Gastroesophageal sphincter (tissue), 4 donors: ENCODE measurements around the gene GPC3. TPM values are rescaled to one million over a fixed set of nuclear protein-coding genes. Genes with fewer than 3 reads are reported as not detected.

Source experiments
- ATAC-seq: fragments of 150-250 bp; one replicate; pipeline ENCODE4 v1.9.1; 2016; ENCODE audit warnings: mild to moderate bottlenecking, moderate library complexity
- H3K27ac ChIP-seq, 4 donors: fragments of 200-600 bp; sonication (generic) in 3 of 4; 1 replicate in 3 of 4; 2 replicates in 1 of 4; pipeline ENCODE4 v1.5.1; 2016 to 2019
- H3K27me3 ChIP-seq: fragments of 200-600 bp; sonication (generic); one replicate; pipeline ENCODE4 v1.5.1; 2019
- H3K36me3 ChIP-seq, 2 donors: fragments of 200-600 bp; sonication (generic); one replicate each; pipeline ENCODE4 v1.5.1; 2019; ENCODE audit warnings: control low read depth in 1 of 2
- H3K4me1 ChIP-seq, 3 donors: fragments of 200-600 bp; sonication (generic); 1 replicate in 2 of 3; 2 replicates in 1 of 3; pipeline ENCODE4 v1.5.1; 2016 to 2019; ENCODE audit warnings: control low read depth in 2 of 3
- H3K4me3 ChIP-seq, 2 donors: fragments of 200-600 bp; sonication (generic); one replicate each; pipeline ENCODE4 v1.5.1; 2019; ENCODE audit warnings: mild to moderate bottlenecking in 1 of 2, moderate library complexity in 1 of 2
- H3K9me3 ChIP-seq, 3 donors: fragments of 200-600 bp; sonication (generic); one replicate each; pipeline ENCODE4 v1.5.1; 2017 to 2019; ENCODE audit warnings: control low read depth in 2 of 3
- CTCF ChIP-seq, 4 experiments: fragments of 200-600 bp in 2 of 4; fragments of 450-650 bp in 2 of 4; sonication (generic) in 1 of 4; IDR thresholded peaks; one replicate each; pipeline ENCODE4 v1.5.1; 2017 to 2019; ENCODE audit warnings: antibody characterized with exemption in 4 of 4, mild to moderate bottlenecking in 2 of 4, moderate library complexity in 2 of 4
- EP300 ChIP-seq: sonication (generic); formaldehyde crosslinking; IDR thresholded peaks from one replicate; pipeline ENCODE4 v1.6.1; 2017; ENCODE audit warnings: antibody characterized with exemption, mild to moderate bottlenecking
- POLR2A ChIP-seq, 2 donors: fragments of 450-650 bp; IDR thresholded peaks; one replicate each; pipeline ENCODE4 v1.6.1; 2017; ENCODE audit warnings: antibody characterized with exemption in 2 of 2, mild to moderate bottlenecking in 2 of 2, moderate library complexity in 1 of 2
- POLR2AphosphoS5 ChIP-seq: sonication (generic); formaldehyde crosslinking; IDR thresholded peaks from one replicate; pipeline ENCODE4 v1.6.1; 2017; ENCODE audit warnings: antibody characterized with exemption
- WGBS, 2 donors: methylation state at CpG; one replicate each; pipeline ENCODE4 v1.1.5; 2018; ENCODE audit warnings: low coverage in 1 of 2; 5-methylcytosine and 5-hydroxymethylcytosine counted together
- total RNA-seq, 4 donors: library from RNA; depleted of rRNA; stranded (reverse); fragments of >200 nt; gene quantifications; one replicate each; pipeline ENCODE4 v1.1.0, GENCODE V29; 2016

The GPC3 gene
- total RNA-seq, 4 donors from 2014 or later, result 5.8 to 19.7 (median 14.9) TPM

- Histone ChIP-seq H3K4me1 (no peaks in the 10 kb centered on the region), H3K4me3 (no peak overlapping the region), H3K9me3 (no peaks in the 10 kb centered on the region), H3K27ac (no peak overlapping the region), H3K27me3 (no peaks in the 10 kb centered on the region), H3K36me3 (no peaks in the 10 kb centered on the region)
- ATAC-seq, result no peak
- no peak for TF ChIP-seq EP300
- WGBS, 2 donors, result no CpG with 5 or more reads among the region's 2 CpGs
Observed at GRCh38 chrX:133922390-133922771, 63.0 kb downstream of the GPC3 start.

- H3K9me3 ChIP-seq, result no peaks in the 10 kb centered on the region
- ATAC-seq, result no peak
- no peak overlapping the region for H3K4me3 ChIP-seq
- WGBS, 2 donors, result 48 to 72% methylated on average over 2 to 5 of the region's 7 CpGs
- H3K36me3 ChIP-seq, result no peaks in the 10 kb centered on the region
- TF ChIP-seq POLR2AphosphoS5 (no peak), EP300 (no peak), CTCF (IDR thresholded peaks at IDR 0.05) (peak in 1 of 4 experiments; percentile 36)
- H3K27ac ChIP-seq, result no peak overlapping the region
- no peaks in the 10 kb centered on the region for H3K27me3 ChIP-seq
- no peaks in the 10 kb centered on the region for H3K4me1 ChIP-seq
Observed at GRCh38 chrX:133921764-133922389, 63.5 kb downstream of the GPC3 start.

- H3K27me3 ChIP-seq, result no peaks in the 10 kb centered on the region
- H3K27ac ChIP-seq, result no peak overlapping the region
- no peaks in the 10 kb centered on the region for H3K36me3 ChIP-seq
- no peaks in the 10 kb centered on the region for H3K9me3 ChIP-seq
- ATAC-seq, result no peak
- WGBS, 2 donors, result no CpG with 5 or more reads among the region's 2 CpGs
- no peak overlapping the region for H3K4me3 ChIP-seq
- no peaks in the 10 kb centered on the region for H3K4me1 ChIP-seq
- TF ChIP-seq EP300 (no peak), CTCF (IDR thresholded peaks at IDR 0.05) (no peak), POLR2A (IDR thresholded peaks at IDR 0.05) (no peak), POLR2AphosphoS5 (no peak)
Observed at GRCh38 chrX:133921086-133921485, 64.3 kb downstream of the GPC3 start.

GRCh38 chrX:133918361-133918771 is 67.0 kb downstream of the GPC3 start:
- Histone ChIP-seq H3K4me1 (no peaks in the 10 kb centered on the region), H3K36me3 (no peaks in the 10 kb centered on the region), H3K4me3 (no peak overlapping the region), H3K27ac (no peak overlapping the region), H3K27me3 (no peaks in the 10 kb centered on the region), H3K9me3 (no peaks in the 10 kb centered on the region)
- no peak for TF ChIP-seq EP300
- TF ChIP-seq CTCF (IDR thresholded peaks at IDR 0.05), result no peak
- TF ChIP-seq POLR2AphosphoS5, result no peak
- no peak for TF ChIP-seq POLR2A (IDR thresholded peaks at IDR 0.05)
- ATAC-seq, result no peak
- WGBS, 2 donors, result 67 to 85% methylated on average over 3 of the region's 3 CpGs

GRCh38 chrX:133916984-133917722 is 68.2 kb downstream of the GPC3 start:
- Histone ChIP-seq H3K27me3 (no peaks in the 10 kb centered on the region), H3K27ac (no peak overlapping the region), H3K4me1 (no peaks in the 10 kb centered on the region), H3K9me3 (no peaks in the 10 kb centered on the region), H3K36me3 (no peaks in the 10 kb centered on the region), H3K4me3 (no peak overlapping the region)
- ATAC-seq, result no peak
- WGBS, 2 donors, result 60 to 92% methylated on average over 2 of the region's 2 CpGs
- TF ChIP-seq POLR2A (IDR thresholded peaks at IDR 0.05) (no peak), POLR2AphosphoS5 (no peak), EP300 (no peak), CTCF (IDR thresholded peaks at IDR 0.05) (no peak)
